Measurements from ENCODE around the gene ACSS1. TPM values are rescaled to one million over a fixed set of nuclear protein-coding genes. Genes with fewer than 3 reads are reported as not detected.

The ACSS1 gene
- 100 to 1,000 TPM in 1 of 6 donors, 10 to 100 TPM in 5; 39.7 to 122 (median 58.1) TPM for total RNA-seq

DNA sequence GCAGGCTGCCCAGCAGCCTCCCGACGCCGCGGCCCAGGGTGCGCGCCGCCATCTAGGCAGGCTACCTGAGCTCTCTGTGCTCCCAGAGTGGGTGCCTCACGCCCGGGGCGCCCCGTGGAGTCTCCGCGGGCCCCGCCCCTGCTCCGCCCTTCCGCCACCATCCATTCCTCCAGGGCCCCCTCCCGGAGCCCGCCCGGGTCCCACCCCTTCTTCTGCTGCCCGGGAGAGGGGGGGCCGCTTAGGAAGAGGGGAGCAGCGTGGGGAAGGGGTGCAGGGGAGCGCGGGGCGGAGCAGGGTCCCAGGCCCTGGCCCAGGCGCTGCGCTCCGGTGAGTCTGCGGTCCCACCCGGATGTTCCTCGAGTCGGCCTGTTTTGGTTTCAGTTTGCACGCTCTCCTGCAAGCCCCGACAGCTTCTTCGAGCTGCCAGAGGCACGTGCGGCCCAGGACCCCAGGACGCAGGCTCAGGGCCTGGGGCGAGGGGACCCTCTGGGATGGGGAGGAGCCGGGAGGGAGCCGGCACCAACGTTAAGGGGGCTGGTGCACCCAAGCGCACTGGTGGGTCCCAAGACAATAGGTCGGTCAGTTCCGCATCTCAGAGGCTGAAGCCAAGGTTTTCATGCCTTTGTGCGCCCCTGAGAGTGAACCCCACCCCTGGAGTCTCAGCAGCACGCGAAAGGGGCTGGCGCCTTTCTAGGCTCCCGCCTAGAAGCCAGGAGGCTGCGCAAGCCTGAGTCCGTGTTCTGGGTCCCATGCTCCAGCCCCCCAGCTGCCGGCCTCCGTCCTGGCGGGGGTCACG is at the start of gene ACSS1:
Gene ACSS1, minus strand, starts transcription at position 89 of the 796 bp plus-strand sequence. Its CDS starts 37 bp downstream, at position 52.
- H3K4me3 ChIP-seq, result peak within 1 kb of the TSS; percentile 72 to 97 (median 88)
- 0 to 2% methylated on average over 8 to 37 of the region's 56 CpGs for WGBS, 2 donors
- peak; percentile 76 to 94 for DNase-seq
- H3K4me1 ChIP-seq, result peaks cover 37 to 50% (median 46%) of the 10 kb centered on the region in 4 donors
- H3K9me3 ChIP-seq, result no peaks in the 10 kb centered on the region
- TF ChIP-seq POLR2AphosphoS5 (IDR thresholded peaks at IDR 0.05) (peak in 1 of 2 donors; percentile 22), POLR2A (IDR thresholded peaks at IDR 0.05) (peak in 1 of 4 donors; percentile 38), EP300 (IDR thresholded peaks at IDR 0.05) (no peak)
- TF ChIP-seq, protein P1, sequence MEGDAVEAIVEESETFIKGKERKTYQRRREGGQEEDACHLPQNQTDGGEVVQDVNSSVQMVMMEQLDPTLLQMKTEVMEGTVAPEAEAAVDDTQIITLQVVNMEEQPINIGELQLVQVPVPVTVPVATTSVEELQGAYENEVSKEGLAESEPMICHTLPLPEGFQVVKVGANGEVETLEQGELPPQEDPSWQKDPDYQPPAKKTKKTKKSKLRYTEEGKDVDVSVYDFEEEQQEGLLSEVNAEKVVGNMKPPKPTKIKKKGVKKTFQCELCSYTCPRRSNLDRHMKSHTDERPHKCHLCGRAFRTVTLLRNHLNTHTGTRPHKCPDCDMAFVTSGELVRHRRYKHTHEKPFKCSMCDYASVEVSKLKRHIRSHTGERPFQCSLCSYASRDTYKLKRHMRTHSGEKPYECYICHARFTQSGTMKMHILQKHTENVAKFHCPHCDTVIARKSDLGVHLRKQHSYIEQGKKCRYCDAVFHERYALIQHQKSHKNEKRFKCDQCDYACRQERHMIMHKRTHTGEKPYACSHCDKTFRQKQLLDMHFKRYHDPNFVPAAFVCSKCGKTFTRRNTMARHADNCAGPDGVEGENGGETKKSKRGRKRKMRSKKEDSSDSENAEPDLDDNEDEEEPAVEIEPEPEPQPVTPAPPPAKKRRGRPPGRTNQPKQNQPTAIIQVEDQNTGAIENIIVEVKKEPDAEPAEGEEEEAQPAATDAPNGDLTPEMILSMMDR (IDR thresholded peaks at IDR 0.05), result peak in 1 of 6 experiments; percentile 10
- peak within 1 kb of the TSS; percentile 91 to 98 (median 96) for H3K27ac ChIP-seq
- H3K36me3 ChIP-seq, result no peaks in the 10 kb centered on the region
- ATAC-seq (ENCODE audit: low FRiP score in 2 of 2), result peak; percentile 66 to 68
- no peaks in the 10 kb centered on the region for H3K27me3 ChIP-seq

DNA sequence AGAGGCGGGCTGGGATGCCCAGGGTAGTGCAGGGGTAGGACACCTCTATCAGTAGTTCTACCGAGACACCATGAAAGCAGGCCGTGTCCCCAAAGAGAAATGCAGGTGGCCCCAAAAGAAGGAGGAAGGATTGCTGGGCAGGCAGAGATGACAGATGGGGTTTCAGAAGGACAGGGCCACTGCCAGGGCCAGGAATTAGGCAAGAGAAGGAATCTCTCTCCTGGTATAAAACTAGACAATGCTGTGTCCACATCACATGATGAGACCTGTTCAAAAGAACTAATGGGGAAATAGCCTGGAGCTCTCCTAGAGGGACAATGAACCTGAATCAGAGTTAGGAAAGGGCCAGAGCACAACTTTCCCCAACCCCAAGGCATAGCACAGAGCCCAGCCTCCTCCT is 45.6 kb upstream of the ACSS1 start:
- ATAC-seq (ENCODE audit: low FRiP score in 2 of 2) (no peak), DNase-seq (no peak)
- TF ChIP-seq EP300 (IDR thresholded peaks at IDR 0.05), result no peak
- TF ChIP-seq POLR2AphosphoS5 (IDR thresholded peaks at IDR 0.05), result no peak
- TF ChIP-seq, protein P1 (IDR thresholded peaks at IDR 0.05), result no peak
- TF ChIP-seq POLR2A (IDR thresholded peaks at IDR 0.05), result no peak
- H3K4me1 ChIP-seq, result no peaks in the 10 kb centered on the region
- no peaks in the 10 kb centered on the region for H3K27me3 ChIP-seq
- no peaks in the 10 kb centered on the region for H3K36me3 ChIP-seq
- WGBS, 2 donors, result 92 to 98% methylated on average over 3 of the region's 3 CpGs
- H3K27ac ChIP-seq, result no peak overlapping the region
- no peaks in the 10 kb centered on the region for H3K9me3 ChIP-seq
- H3K4me3 ChIP-seq, result no peak overlapping the region

DNA sequence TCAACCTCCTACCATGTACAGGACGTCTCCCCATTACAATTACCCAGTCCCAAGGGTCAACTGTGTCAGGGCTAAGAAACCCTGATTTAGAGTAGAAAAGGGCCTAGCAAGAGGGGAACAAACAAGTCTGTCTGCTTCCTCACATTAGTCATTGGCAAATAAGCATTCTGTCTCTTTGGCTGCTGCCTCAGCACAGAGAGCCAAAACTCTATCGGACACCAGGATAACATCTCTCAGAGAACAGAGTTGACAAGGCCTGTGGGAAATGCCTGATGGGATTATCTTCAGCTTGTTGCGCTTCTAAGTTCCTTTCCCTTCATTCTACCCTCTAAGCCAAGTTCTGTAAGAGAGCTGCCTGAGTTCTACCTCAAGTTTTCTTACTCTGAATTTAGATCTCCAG is 43.0 kb upstream of the ACSS1 start:
- DNase-seq (no peak), ATAC-seq (ENCODE audit: low FRiP score in 2 of 2) (no peak)
- H3K36me3 ChIP-seq, result no peaks in the 10 kb centered on the region
- H3K4me3 ChIP-seq, result no peak overlapping the region
- H3K9me3 ChIP-seq, result no peaks in the 10 kb centered on the region
- WGBS, 2 donors, result 72 to 79% methylated on average over 3 of the region's 3 CpGs
- no peaks in the 10 kb centered on the region for H3K27me3 ChIP-seq
- H3K27ac ChIP-seq, result no peak overlapping the region
- TF ChIP-seq, protein P1 (IDR thresholded peaks at IDR 0.05), result no peak
- TF ChIP-seq POLR2AphosphoS5 (IDR thresholded peaks at IDR 0.05), result no peak
- H3K4me1 ChIP-seq, result no peaks in the 10 kb centered on the region

DNA sequence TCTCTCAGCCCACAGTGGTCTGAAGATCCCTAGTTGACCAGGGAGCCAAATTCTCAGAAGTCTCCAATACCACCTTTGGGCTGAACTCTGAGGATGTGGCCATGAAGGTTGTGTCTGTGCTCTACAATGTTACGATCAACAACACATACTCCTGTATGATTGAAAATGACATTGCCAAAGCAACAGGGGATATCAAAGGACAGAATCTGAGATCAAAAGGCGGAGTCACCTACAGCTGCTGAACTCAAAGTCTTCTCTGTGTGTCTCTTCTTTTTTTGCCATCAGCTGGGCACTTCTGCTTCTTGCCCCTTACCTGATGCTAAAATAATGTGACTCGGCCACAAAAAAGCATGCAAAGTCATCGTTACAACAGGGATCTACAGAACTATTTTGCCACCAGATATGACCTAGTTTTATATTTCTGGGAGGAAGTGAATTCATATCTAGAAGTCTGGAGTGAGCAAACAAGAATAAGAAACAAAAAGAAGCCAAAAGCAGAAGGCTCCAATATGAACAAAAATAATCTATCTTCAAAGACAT is 41.7 kb upstream of the ACSS1 start:
- Histone ChIP-seq H3K27ac (no peak overlapping the region), H3K9me3 (no peaks in the 10 kb centered on the region), H3K36me3 (no peaks in the 10 kb centered on the region), H3K4me3 (no peak overlapping the region), H3K27me3 (no peaks in the 10 kb centered on the region), H3K4me1 (no peaks in the 10 kb centered on the region)
- TF ChIP-seq POLR2AphosphoS5 (IDR thresholded peaks at IDR 0.05) (no peak), POLR2A (IDR thresholded peaks at IDR 0.05) (no peak), EP300 (IDR thresholded peaks at IDR 0.05) (no peak)
- TF ChIP-seq, protein P1 (IDR thresholded peaks at IDR 0.05), result no peak
- no peak for ATAC-seq (ENCODE audit: low FRiP score in 2 of 2)
- 69 to 72% methylated on average over 4 of the region's 4 CpGs for WGBS, 2 donors
- DNase-seq, result no peak

All from upper lobe of left lung (tissue), 6 donors.